ENCODE measurements around the gene SPHK1. TPM values are rescaled to one million over a fixed set of nuclear protein-coding genes. Genes with fewer than 3 reads are reported as not detected.

The SPHK1 gene
- total and polyA plus RNA-seq, 2 donors (not counting 3 experiments of a cell fraction or from before 2014, with no cell fraction given), result 85.6 to 97.4 TPM

DNA sequence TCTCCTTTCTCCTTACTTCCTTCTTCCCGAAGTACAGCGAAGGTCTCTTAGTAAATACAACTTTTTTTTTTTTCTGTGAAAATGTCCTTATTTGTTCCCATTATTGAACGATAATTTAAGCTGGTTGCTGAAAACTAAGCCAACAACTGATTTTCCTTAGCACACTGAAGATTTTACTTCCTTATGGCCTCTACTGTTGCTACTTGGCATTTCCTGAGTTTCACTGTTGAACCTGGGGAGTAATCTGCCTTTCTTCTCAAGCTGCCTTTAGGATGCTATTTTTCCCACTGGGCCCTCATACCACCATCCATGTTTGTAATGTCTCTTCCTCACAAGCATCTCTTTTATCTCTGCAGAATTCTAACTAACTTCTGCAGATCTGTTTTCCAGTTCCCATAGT, 42.4 kb downstream of the SPHK1 start:
- Histone ChIP-seq H3K9me1 (replicated peaks; ENCODE audit: control insufficient read depth, extremely low read depth, insufficient read depth, low read length) (no peaks in the 10 kb centered on the region), H3K4me3 (replicated peaks in 1 of 3; ENCODE audit: insufficient read depth in 1 of 3, low read depth in 1 of 3, low read length in 3 of 3) (no peak overlapping the region), H3K27ac (ENCODE audit: insufficient read depth, low read depth, low read length) (no peak overlapping the region), H2AFZ (ENCODE audit: low read depth, low read length) (no peak overlapping the region), H3K9me3 (replicated peaks; ENCODE audit: control insufficient read depth, insufficient read depth, low read length) (no peaks in the 10 kb centered on the region), H3K4me1 (ENCODE audit: control insufficient read depth, extremely low read depth, insufficient read depth, low read length) (peaks cover 22% of the 10 kb centered on the region), H4K20me1 (replicated peaks; ENCODE audit: control insufficient read depth, extremely low read depth, insufficient read depth, low read length) (no peaks in the 10 kb centered on the region), H3K4me2 (ENCODE audit: insufficient read depth, low read length) (peak overlapping the region; percentile 12), H3K27me3 (ENCODE audit: control insufficient read depth in 2 of 2, insufficient read depth in 2 of 2, low read length in 2 of 2) (no peaks in the 10 kb centered on the region), H3K9ac (replicated peaks; ENCODE audit: extremely low read depth, insufficient read depth, low read length) (no peak overlapping the region), H3K36me3 (ENCODE audit: control insufficient read depth in 2 of 2, extremely low read depth in 1 of 2, insufficient read depth in 2 of 2, low read length in 2 of 2) (no peaks in the 10 kb centered on the region), H3K79me2 (ENCODE audit: control insufficient read depth, insufficient read depth, low read length) (peaks cover 21% of the 10 kb centered on the region)
- TF ChIP-seq MYC (IDR thresholded peaks at IDR 0.05; ENCODE audit: low read depth, low read length) (no peak), POLR2A (IDR thresholded peaks at IDR 0.05; ENCODE audit: low read depth, low read length) (no peak), FOS (IDR thresholded peaks at IDR 0.05; ENCODE audit: borderline replicate concordance, insufficient read depth, low read length) (no peak), GATA2 (IDR thresholded peaks at IDR 0.05; ENCODE audit: insufficient read depth, insufficient read length, low read depth, low read length) (no peak), EZH2 (IDR thresholded peaks at IDR 0.05; ENCODE audit: borderline replicate concordance, low read depth, low read length, severe bottlenecking) (no peak), POLR2AphosphoS5 (IDR thresholded peaks at IDR 0.05; ENCODE audit: insufficient read depth, low read depth, low read length) (no peak), JUN (IDR thresholded peaks at IDR 0.05; ENCODE audit: borderline replicate concordance, insufficient read depth, insufficient read length, low read depth) (no peak)
- TF ChIP-seq, protein P1, sequence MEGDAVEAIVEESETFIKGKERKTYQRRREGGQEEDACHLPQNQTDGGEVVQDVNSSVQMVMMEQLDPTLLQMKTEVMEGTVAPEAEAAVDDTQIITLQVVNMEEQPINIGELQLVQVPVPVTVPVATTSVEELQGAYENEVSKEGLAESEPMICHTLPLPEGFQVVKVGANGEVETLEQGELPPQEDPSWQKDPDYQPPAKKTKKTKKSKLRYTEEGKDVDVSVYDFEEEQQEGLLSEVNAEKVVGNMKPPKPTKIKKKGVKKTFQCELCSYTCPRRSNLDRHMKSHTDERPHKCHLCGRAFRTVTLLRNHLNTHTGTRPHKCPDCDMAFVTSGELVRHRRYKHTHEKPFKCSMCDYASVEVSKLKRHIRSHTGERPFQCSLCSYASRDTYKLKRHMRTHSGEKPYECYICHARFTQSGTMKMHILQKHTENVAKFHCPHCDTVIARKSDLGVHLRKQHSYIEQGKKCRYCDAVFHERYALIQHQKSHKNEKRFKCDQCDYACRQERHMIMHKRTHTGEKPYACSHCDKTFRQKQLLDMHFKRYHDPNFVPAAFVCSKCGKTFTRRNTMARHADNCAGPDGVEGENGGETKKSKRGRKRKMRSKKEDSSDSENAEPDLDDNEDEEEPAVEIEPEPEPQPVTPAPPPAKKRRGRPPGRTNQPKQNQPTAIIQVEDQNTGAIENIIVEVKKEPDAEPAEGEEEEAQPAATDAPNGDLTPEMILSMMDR (IDR thresholded peaks at IDR 0.05; ENCODE audit: extremely low read depth in 1 of 2, insufficient read depth in 1 of 2, low read depth in 1 of 2, low read length in 2 of 2), result no peak
- TF ChIP-seq, protein P2, sequence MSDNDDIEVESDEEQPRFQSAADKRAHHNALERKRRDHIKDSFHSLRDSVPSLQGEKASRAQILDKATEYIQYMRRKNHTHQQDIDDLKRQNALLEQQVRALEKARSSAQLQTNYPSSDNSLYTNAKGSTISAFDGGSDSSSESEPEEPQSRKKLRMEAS (IDR thresholded peaks at IDR 0.05; ENCODE audit: insufficient read depth, insufficient read length), result no peak
- dilution Hi-C loops (cut with MboI; ENCODE audit: extremely low pct_ligation_motif_present, low sequenced_read_pairs) (loop anchor here (25.0 kb wide), 1 partner anchor 215 kb away; no protein-coding TSS in a partner anchor), intact Hi-C loops (cut with micrococcal nuclease) (no loop called here)
- no TSS peak for BruUV-seq (replicated peaks)
- peak; percentile 7 for DNase-seq (ENCODE audit: low read depth, low spot score)
- POLR2A ChIA-PET, result interaction anchor here (0.5 kb wide), 1 partner anchor 45 kb away, joined by 3 read pairs; no protein-coding TSS in a partner anchor
- FAIRE-seq, result no peak
- CTCF ChIA-PET, result interaction anchor here (1.0 to 3.4 kb wide), 10 partner anchors 10 to 245 kb away, joined by 3 to 25 read pairs (median 8); no protein-coding TSS in a partner anchor

All from endothelial cell of umbilical vein (primary cell).